Measurements from ENCODE around the gene RGS7.

Gene RGS7

GRCh38 chr1:241131636-241132194 lies 225.3 kb downstream of the RGS7 start:
- Histone ChIP-seq H3F3A (ENCODE audit: low read depth) (no peaks in the 10 kb centered on the region), H3K79me2 (ENCODE audit: insufficient read depth, low read length) (no peaks in the 10 kb centered on the region), H3K9me2 (replicated peaks; ENCODE audit: low read depth, low read length) (no peaks in the 10 kb centered on the region), H3K27me3 (ENCODE audit: insufficient read depth, low read length, poor library complexity, severe bottlenecking) (no peaks in the 10 kb centered on the region), H2AFZ (ENCODE audit: low read length) (no peak overlapping the region), H3K9me3 (ENCODE audit: insufficient read depth, low read depth, low read length) (no peaks in the 10 kb centered on the region), H3K4me3 (ENCODE audit: low read length, poor library complexity, severe bottlenecking) (no peak overlapping the region), H3K9ac (ENCODE audit: low read depth, low read length, poor library complexity, severe bottlenecking) (no peak overlapping the region), H3K4me1 (ENCODE audit: insufficient read depth, low read length, poor library complexity, severe bottlenecking) (no peaks in the 10 kb centered on the region), H4K20me1 (ENCODE audit: insufficient read depth, low read length, poor library complexity, severe bottlenecking) (no peaks in the 10 kb centered on the region), H3K36me3 (ENCODE audit: insufficient read depth, low read length) (no peaks in the 10 kb centered on the region), H3K4me2 (ENCODE audit: low read depth, low read length, poor library complexity, severe bottlenecking) (no peak overlapping the region)
- TF ChIP-seq CTCF (conservative IDR thresholded peaks at IDR 0.05; ENCODE audit: low read length), result no peak
- TF ChIP-seq EZH2phosphoT487 (IDR thresholded peaks at IDR 0.05; ENCODE audit: borderline replicate concordance), result no peak

DNA sequence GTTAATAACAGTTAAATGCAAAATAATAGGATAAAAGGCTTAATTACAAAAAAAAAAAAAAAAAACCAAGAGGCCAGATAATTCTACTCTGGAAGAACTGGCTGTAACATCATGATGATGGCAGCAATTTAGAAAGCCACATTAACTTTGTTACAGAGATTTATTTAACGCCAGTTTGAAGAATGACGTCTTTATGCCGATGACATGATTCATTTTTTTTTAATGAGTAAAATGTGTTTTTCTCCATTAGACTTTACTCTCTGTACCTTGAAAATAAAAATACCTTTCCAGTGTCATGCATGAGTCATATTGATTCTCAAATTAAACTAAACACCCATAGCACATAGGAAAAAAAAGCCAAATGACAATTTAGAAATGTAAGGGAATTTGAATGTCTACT lies 226.1 kb downstream of the RGS7 start:
- Histone ChIP-seq H3F3A (ENCODE audit: low read depth) (no peaks in the 10 kb centered on the region), H3K4me1 (ENCODE audit: insufficient read depth, low read length, poor library complexity, severe bottlenecking) (no peaks in the 10 kb centered on the region), H3K4me2 (ENCODE audit: low read depth, low read length, poor library complexity, severe bottlenecking) (no peak overlapping the region), H3K9me3 (ENCODE audit: insufficient read depth, low read depth, low read length) (no peaks in the 10 kb centered on the region), H3K36me3 (ENCODE audit: insufficient read depth, low read length) (no peaks in the 10 kb centered on the region), H3K4me3 (ENCODE audit: low read length, poor library complexity, severe bottlenecking) (no peak overlapping the region), H3K79me2 (ENCODE audit: insufficient read depth, low read length) (no peaks in the 10 kb centered on the region), H4K20me1 (ENCODE audit: insufficient read depth, low read length, poor library complexity, severe bottlenecking) (no peaks in the 10 kb centered on the region), H2AFZ (ENCODE audit: low read length) (no peak overlapping the region), H3K9ac (ENCODE audit: low read depth, low read length, poor library complexity, severe bottlenecking) (no peak overlapping the region), H3K27me3 (ENCODE audit: insufficient read depth, low read length, poor library complexity, severe bottlenecking) (no peaks in the 10 kb centered on the region), H3K9me2 (replicated peaks; ENCODE audit: low read depth, low read length) (no peaks in the 10 kb centered on the region)
- TF ChIP-seq CTCF (conservative IDR thresholded peaks at IDR 0.05; ENCODE audit: low read length), result no peak
- no peak for TF ChIP-seq EZH2phosphoT487 (IDR thresholded peaks at IDR 0.05; ENCODE audit: borderline replicate concordance)

GRCh38 chr1:241129207-241129960 lies 227.6 kb downstream of the RGS7 start:
- no peaks in the 10 kb centered on the region for H3K4me1 ChIP-seq (ENCODE audit: insufficient read depth, low read length, poor library complexity, severe bottlenecking)
- H3K9me2 ChIP-seq (replicated peaks; ENCODE audit: low read depth, low read length), result no peaks in the 10 kb centered on the region
- H2AFZ ChIP-seq (ENCODE audit: low read length), result no peak overlapping the region
- H4K20me1 ChIP-seq (ENCODE audit: insufficient read depth, low read length, poor library complexity, severe bottlenecking), result no peaks in the 10 kb centered on the region
- H3K36me3 ChIP-seq (ENCODE audit: insufficient read depth, low read length), result no peaks in the 10 kb centered on the region
- H3K4me2 ChIP-seq (ENCODE audit: low read depth, low read length, poor library complexity, severe bottlenecking), result no peak overlapping the region
- H3K79me2 ChIP-seq (ENCODE audit: insufficient read depth, low read length), result no peaks in the 10 kb centered on the region
- no peak overlapping the region for H3K4me3 ChIP-seq (ENCODE audit: low read length, poor library complexity, severe bottlenecking)
- no peak overlapping the region for H3K9ac ChIP-seq (ENCODE audit: low read depth, low read length, poor library complexity, severe bottlenecking)
- TF ChIP-seq CTCF (conservative IDR thresholded peaks at IDR 0.05; ENCODE audit: low read length) (no peak), EZH2phosphoT487 (IDR thresholded peaks at IDR 0.05; ENCODE audit: borderline replicate concordance) (no peak)
- no peaks in the 10 kb centered on the region for H3F3A ChIP-seq (ENCODE audit: low read depth)
- H3K27me3 ChIP-seq (ENCODE audit: insufficient read depth, low read length, poor library complexity, severe bottlenecking), result no peaks in the 10 kb centered on the region
- H3K9me3 ChIP-seq (ENCODE audit: insufficient read depth, low read depth, low read length), result no peaks in the 10 kb centered on the region
